Body of pancreas (tissue), 4 donors: ENCODE data around the gene SON.

Source experiments
- CTCF ChIP-seq, 7 experiments: fragments of 450-650 bp in 4 of 7; fragments of 200-600 bp in 3 of 7; sonication (generic) in 3 of 7; IDR thresholded peaks; one replicate each; pipeline ENCODE4 v1.5.1; 2016 to 2019; ENCODE audit warnings: antibody characterized with exemption in 7 of 7
- POLR2A ChIP-seq, 3 donors: fragments of 450-650 bp; IDR thresholded peaks; one replicate each; pipeline ENCODE4 v1.6.1; 2016; ENCODE audit warnings: antibody characterized with exemption in 3 of 3, mild to moderate bottlenecking in 2 of 3

- TF ChIP-seq CTCF (IDR thresholded peaks at IDR 0.05): no peak
- no peak for TF ChIP-seq POLR2A (IDR thresholded peaks at IDR 0.05)
Observed at GRCh38 chr21:33511639-33512038, 31.2 kb upstream of the SON start.
